NB4 (cell line): ENCODE data around the gene TACC2.

ENCODE experiments used
- MYC ChIP-seq: IDR thresholded peaks from 2 replicates; pipeline ENCODE4 v1.6.1; 2011; ENCODE audit warnings: low read depth, low read length
- POLR2A ChIP-seq: IDR thresholded peaks from 2 replicates; pipeline ENCODE4 v1.6.1; 2011; ENCODE audit warnings: mild to moderate bottlenecking; ENCODE audit not compliant: insufficient read length; ENCODE audit errors: extremely low read depth
- TF ChIP-seq, protein P1 (sequence below): IDR thresholded peaks from one replicate; pipeline ENCODE4 v1.5.1; 2012; ENCODE audit warnings: low read depth, low read length

DNA sequence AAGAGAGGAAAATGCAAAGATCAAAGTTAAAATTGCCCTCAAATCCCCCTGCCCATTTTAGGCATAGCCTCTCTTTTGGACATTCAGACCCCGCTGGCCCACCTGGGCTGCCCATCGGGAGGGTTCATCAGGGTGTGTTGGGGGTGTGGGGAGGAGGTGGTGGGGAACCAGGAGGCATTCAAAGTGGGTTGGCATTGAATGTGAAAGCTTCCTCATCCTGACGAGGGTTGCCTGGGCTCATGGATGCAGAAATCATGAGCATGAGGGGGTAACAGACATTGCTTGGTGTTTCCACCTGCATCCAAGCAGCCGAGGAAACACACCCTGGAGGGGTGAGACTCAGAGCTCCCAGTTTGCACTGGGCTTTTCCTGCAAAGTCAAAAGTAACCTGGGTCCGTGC lies 302.8 kb downstream of the TACC2 start:
- TF ChIP-seq POLR2A, result no peak
- TF ChIP-seq, protein P1, sequence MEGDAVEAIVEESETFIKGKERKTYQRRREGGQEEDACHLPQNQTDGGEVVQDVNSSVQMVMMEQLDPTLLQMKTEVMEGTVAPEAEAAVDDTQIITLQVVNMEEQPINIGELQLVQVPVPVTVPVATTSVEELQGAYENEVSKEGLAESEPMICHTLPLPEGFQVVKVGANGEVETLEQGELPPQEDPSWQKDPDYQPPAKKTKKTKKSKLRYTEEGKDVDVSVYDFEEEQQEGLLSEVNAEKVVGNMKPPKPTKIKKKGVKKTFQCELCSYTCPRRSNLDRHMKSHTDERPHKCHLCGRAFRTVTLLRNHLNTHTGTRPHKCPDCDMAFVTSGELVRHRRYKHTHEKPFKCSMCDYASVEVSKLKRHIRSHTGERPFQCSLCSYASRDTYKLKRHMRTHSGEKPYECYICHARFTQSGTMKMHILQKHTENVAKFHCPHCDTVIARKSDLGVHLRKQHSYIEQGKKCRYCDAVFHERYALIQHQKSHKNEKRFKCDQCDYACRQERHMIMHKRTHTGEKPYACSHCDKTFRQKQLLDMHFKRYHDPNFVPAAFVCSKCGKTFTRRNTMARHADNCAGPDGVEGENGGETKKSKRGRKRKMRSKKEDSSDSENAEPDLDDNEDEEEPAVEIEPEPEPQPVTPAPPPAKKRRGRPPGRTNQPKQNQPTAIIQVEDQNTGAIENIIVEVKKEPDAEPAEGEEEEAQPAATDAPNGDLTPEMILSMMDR, result no peak
- TF ChIP-seq MYC, result no peak
